Putamen (tissue), 1 donor: ENCODE measurements around the gene HJV.

Experiments used
- DNase-seq: peaks from one replicate; pipeline ENCODE4 v3.0.0-alpha.2; 2016; ENCODE audit warnings: low spot score

HJV gene

DNA sequence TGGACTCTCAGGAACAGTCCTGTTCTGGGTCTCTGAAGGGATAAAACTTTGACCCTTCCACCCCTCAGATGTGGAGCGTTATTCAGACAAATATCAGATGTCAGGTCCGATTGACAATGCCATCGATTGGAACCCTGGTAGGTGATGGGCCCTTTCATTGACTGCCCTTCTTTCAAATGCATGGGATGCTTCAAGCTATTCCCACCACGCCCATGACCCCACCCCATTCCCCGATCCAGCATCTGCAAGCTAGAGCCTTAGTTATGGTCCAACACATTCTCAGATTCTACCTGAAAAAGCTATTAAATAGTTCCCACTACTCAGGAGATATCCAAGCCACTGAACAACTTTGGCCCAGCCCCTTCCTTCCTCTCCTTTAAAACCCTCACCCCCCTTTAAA lies 44.5 kb downstream of the HJV start:
- DNase-seq, result no peak

- DNase-seq, result no peak
Observed at GRCh38 chr1:145975216-145975615, 46.3 kb downstream of the HJV start.

GRCh38 chr1:145974721-145975120 lies 46.8 kb downstream of the HJV start:
- DNase-seq, result no peak

DNA sequence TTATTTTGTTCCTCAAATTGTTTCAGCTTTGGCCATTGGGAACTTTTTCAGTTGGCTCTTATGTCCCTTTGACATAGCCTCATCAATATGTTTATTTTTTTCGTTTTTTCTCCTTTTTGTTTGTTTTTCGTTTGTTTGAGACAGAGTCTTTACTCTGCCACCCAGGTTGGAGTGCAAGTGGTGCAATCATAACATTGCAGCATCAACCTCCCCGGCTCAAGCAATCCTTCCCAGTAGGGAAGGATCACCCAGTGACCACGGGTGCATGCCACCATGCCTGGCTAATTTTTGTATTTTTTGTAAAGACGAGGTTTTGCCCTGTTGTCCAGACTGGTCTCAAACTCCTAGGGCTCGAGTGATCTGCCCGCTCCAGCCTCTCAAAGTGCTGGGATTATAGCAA lies 49.0 kb downstream of the HJV start:
- DNase-seq, result no peak
